Panc1 (cell line): ENCODE measurements around the gene HIGD2B. TPM values are rescaled to one million over a fixed set of nuclear protein-coding genes. Genes with fewer than 3 reads are reported as not detected.
"Not testable (repeated sequence)": the region's sequence is repeated elsewhere in the genome, so short reads cannot be mapped to it uniquely, and the experiment has no call there.

Source experiments
- ATAC-seq: fragments of 200-7000 bp; cut with Tn5 transposase; 2 replicates; pipeline ENCODE4 v1.9.1; 2020; ENCODE audit warnings: mild to moderate bottlenecking, moderate library complexity
- BruUV-seq: library from RNA; stranded (reverse); fragments of 400-500 nt; replicated peaks from 2 replicates; lab custom pipeline; 2021; lab: Mats Ljungman, UMichigan
- CTCF ChIA-PET: fragments of 300-600 bp; sonication (Branson Sonifier 250); formaldehyde crosslinking; loops from one replicate; lab custom pipeline; 2022; ENCODE audit warnings: antibody characterized with exemption; lab: Charles Lee
- POLR2A ChIA-PET: fragments of 300-600 bp; sonication (Branson Sonifier 250); formaldehyde crosslinking; loops from one replicate; lab custom pipeline; 2022; ENCODE audit warnings: antibody characterized with exemption; lab: Charles Lee
- DNase-seq: peaks from one replicate; pipeline ENCODE4 v3.0.0-alpha.2; 2010; ENCODE audit warnings: low read depth, low spot score
- H3K27ac ChIP-seq: 2 replicates; pipeline ENCODE4 v1.5.1; 2011; ENCODE audit warnings: mild to moderate bottlenecking, low read length, inconsistent platforms
- H3K27me3 ChIP-seq: fragments of 200-500 bp; sonication (Bioruptor generic); 2 replicates; pipeline ENCODE4 v1.6.0; 2014; ENCODE audit warnings: low read length, inconsistent platforms; ENCODE audit not compliant: control insufficient read depth, insufficient read depth
- H3K36me3 ChIP-seq: fragments of 200-500 bp; sonication (Bioruptor generic); 2 replicates; pipeline ENCODE4 v1.5.1; 2014; ENCODE audit warnings: inconsistent platforms, mild to moderate bottlenecking, low read length, moderate library complexity; ENCODE audit not compliant: control insufficient read depth, insufficient read depth
- H3K4me1 ChIP-seq: 2 replicates; pipeline ENCODE4 v1.5.1; 2011; ENCODE audit warnings: inconsistent platforms, mild to moderate bottlenecking, low read length, moderate library complexity; ENCODE audit not compliant: control insufficient read depth, insufficient read depth
- H3K4me3 ChIP-seq, 2 experiments: 2 replicates each; pipeline ENCODE4 v1.5.1; 2011 to 2012; ENCODE audit warnings: low read depth in 2 of 2, low read length in 2 of 2, mild to moderate bottlenecking in 2 of 2, inconsistent platforms in 1 of 2, moderate library complexity in 1 of 2
- H3K9me3 ChIP-seq: fragments of 200-500 bp; sonication (Bioruptor generic); 2 replicates; pipeline ENCODE4 v1.5.1; 2014; ENCODE audit warnings: low read depth, mild to moderate bottlenecking, inconsistent platforms, low read length, moderate library complexity; ENCODE audit not compliant: control insufficient read depth, insufficient read depth
- CTCF ChIP-seq: fragments of 450-650 bp; IDR thresholded peaks from 2 replicates; pipeline ENCODE4 v1.5.1; 2017; ENCODE audit warnings: mild to moderate bottlenecking
- POLR2AphosphoS5 ChIP-seq: IDR thresholded peaks from 2 replicates; pipeline ENCODE4 v1.6.1; 2012; ENCODE audit warnings: mild to moderate bottlenecking, low read depth, low read length, moderate library complexity
- REST ChIP-seq, 2 experiments: IDR thresholded peaks; 2 replicates each; pipeline ENCODE4 v1.6.1; 2011 to 2012; ENCODE audit warnings: low read depth in 2 of 2, control low read depth in 1 of 2, low read length in 1 of 2, mild to moderate bottlenecking in 1 of 2, moderate library complexity in 1 of 2; ENCODE audit not compliant: insufficient read depth in 1 of 2
- SIN3A ChIP-seq: IDR thresholded peaks from 2 replicates; pipeline ENCODE4 v1.6.1; 2012; ENCODE audit warnings: low read depth, mild to moderate bottlenecking, low read length, moderate library complexity, borderline replicate concordance; ENCODE audit not compliant: insufficient read depth
- TCF7L2 ChIP-seq: IDR thresholded peaks from 2 replicates; pipeline ENCODE4 v1.6.1; 2011; ENCODE audit warnings: mild to moderate bottlenecking, low read depth, low read length, inconsistent platforms
- in situ Hi-C: cut with HindIII; loops from 2 replicates; pipeline ENCODE4 v1.10.0; 2016; ENCODE audit warnings: low sequenced_read_pairs, low pct_unique_long_range_greater_than_20kb
- intact Hi-C: fragments of 100-400 bp; cut with micrococcal nuclease; formaldehyde crosslinking; loops from one replicate; pipeline ENCODE4 v1.10.0; 2022; ENCODE audit not compliant: unreplicated experiment
- total RNA-seq: library from RNA; stranded (reverse); gene quantifications from one replicate; pipeline ENCODE4 v1.2.1, GENCODE V29; 2021; ENCODE audit not compliant: unreplicated experiment

HIGD2B gene
- total RNA-seq, 1 experiment from 2014 or later = 0.21 TPM

- intact Hi-C loops (loop anchor here (5.0 kb wide), 1 partner anchor 358 kb away; no protein-coding TSS in a partner anchor), in situ Hi-C loops (no loop called here)
- BruUV-seq = no TSS peak
- POLR2A ChIA-PET = no interaction called here
- TF ChIP-seq TCF7L2 = no peak
- TF ChIP-seq POLR2AphosphoS5 = no peak
- TF ChIP-seq CTCF = no peak
- TF ChIP-seq SIN3A = no peak
- TF ChIP-seq REST (IDR thresholded peaks at IDR 0.05; ENCODE audit: insufficient read depth in 1 of 2, low read depth in 2 of 2, low read length in 1 of 2) = no peak
- Histone ChIP-seq H3K36me3 (no peaks in the 10 kb centered on the region), H3K27ac (no peak overlapping the region), H3K27me3 (no peaks in the 10 kb centered on the region), H3K4me1 (no peaks in the 10 kb centered on the region), H3K9me3 (no peaks in the 10 kb centered on the region), H3K4me3 (no peak overlapping the region)
- CTCF ChIA-PET = interaction anchor here (0.6 kb wide), 1 partner anchor 707 kb away, joined by 7 read pairs; no protein-coding TSS in a partner anchor
- DNase-seq = no peak
- ATAC-seq = no peak
These were observed 38.0 kb upstream of the HIGD2B start for GRCh38 chr15:72724028-72724427.

GRCh38 chr15:72722071-72722696 is 36.2 kb upstream of the HIGD2B start:
- ATAC-seq = peak; percentile 88
- ChIA-PET POLR2A (interaction anchor here (0.6 kb wide), 1 partner anchor 12 kb away, joined by 3 read pairs; no protein-coding TSS in a partner anchor), CTCF (interaction anchor here (0.5 to 1.1 kb wide), 5 partner anchors 12 to 546 kb away, joined by 3 to 4 read pairs (median 3); no protein-coding TSS in a partner anchor)

GRCh38 chr15:72708551-72709303 is 22.7 kb upstream of the HIGD2B start:
- H3K4me3 ChIP-seq, POLR2A ChIA-PET, DNase-seq, intact Hi-C loops, H3K4me1 ChIP-seq, H3K36me3 ChIP-seq, in situ Hi-C loops, BruUV-seq, ATAC-seq, H3K9me3 ChIP-seq, CTCF ChIA-PET, H3K27me3 ChIP-seq, H3K27ac ChIP-seq: not testable (repeated sequence)

More at GRCh38 chr15:72722071-72722696, 36.2 kb upstream of the HIGD2B start:
- H3K9me3 ChIP-seq = no peaks in the 10 kb centered on the region
- no peaks in the 10 kb centered on the region for H3K4me1 ChIP-seq
- in situ Hi-C loops = no loop called here
- DNase-seq = peak; percentile 38
- peaks cover 2% of the 10 kb centered on the region; the same call in 1 of the 2 replicates for H3K36me3 ChIP-seq
- no peak overlapping the region for H3K4me3 ChIP-seq
- intact Hi-C loops = loop anchor here (5.0 kb wide), 1 partner anchor 360 kb away; no protein-coding TSS in a partner anchor
- H3K27me3 ChIP-seq = no peaks in the 10 kb centered on the region
- peak; percentile 89 for TF ChIP-seq CTCF
- no peak for TF ChIP-seq TCF7L2
- no TSS peak for BruUV-seq
- H3K27ac ChIP-seq = no peak overlapping the region
